GM12875 (cell line): ENCODE results near the gene ATP8A2.

Experiments
- H3K4me3 ChIP-seq: one replicate; pipeline ENCODE4 v1.5.1; 2011; ENCODE audit warnings: low read depth, low read length, control low read depth
- CTCF ChIP-seq: IDR thresholded peaks from 2 replicates; pipeline ENCODE4 v1.5.1; 2011; ENCODE audit warnings: low read depth, mild to moderate bottlenecking, control low read depth, inconsistent platforms, low read length, moderate library complexity, borderline replicate concordance; ENCODE audit not compliant: insufficient read depth

The ATP8A2 gene

DNA sequence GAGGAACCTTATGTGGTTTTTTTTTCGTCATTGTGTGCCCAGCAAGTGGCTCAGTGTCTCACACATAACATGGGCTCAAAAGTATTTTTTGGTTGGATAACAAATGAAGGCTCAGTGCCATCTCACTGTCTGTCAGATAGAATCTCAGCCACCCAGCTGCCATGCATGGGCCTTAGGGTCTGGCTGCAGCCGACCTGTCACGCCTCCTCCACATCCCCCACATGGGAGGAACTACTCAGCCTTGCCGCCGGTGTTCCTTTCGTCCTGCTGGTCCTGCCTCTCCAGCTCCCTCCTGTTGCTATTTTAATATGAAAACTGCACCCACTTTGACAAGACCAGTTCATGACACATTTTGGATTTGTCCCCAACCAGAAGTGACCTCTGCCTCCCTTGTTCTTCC, 558.9 kb downstream of the ATP8A2 start:
- H3K4me3 ChIP-seq: no peak overlapping the region
- no peak for TF ChIP-seq CTCF

GRCh38 chr13:25932365-25932764, 560.6 kb downstream of the ATP8A2 start:
- TF ChIP-seq CTCF: no peak

DNA sequence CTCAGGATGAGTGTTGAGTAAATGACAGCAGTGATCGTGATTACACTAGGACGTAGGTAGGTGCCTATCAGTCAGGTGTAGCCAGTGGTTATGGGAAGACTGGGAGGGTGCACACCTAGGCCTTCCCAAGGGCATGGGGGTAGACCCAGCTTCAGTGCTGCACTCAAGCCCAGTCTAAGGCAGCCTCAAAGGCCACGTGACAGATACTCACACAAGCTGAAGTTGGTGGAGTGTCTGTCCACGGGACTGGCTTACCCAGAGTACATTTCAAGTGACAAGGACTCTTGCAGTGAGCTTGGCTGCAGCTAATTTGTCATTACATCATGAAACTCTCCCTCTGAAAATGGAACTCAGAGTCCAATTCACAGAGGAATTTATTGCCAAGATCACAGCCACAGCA, 561.7 kb downstream of the ATP8A2 start:
- no peak overlapping the region for H3K4me3 ChIP-seq
- TF ChIP-seq CTCF: no peak

More at GRCh38 chr13:25932365-25932764, 560.6 kb downstream of the ATP8A2 start:
- no peak overlapping the region for H3K4me3 ChIP-seq

DNA sequence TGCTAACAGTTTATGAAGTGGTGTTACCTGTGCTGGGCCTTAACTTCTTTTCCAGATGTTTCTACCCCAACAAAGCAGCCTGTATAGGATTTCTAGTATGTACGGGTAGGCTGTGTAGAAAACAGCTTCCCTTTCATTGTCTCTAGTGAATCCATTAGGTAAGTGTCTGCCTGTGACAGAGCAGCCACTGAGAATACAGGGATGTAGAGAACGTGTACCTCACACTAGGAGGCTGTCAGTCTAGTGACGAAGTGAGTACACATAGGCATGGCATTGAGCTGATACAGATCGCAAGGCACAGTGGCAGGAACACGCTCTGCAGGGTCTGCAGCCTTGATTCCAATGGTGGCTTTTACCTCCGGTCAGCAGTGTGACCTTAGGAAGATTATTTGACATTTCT, 562.4 kb downstream of the ATP8A2 start:
- no peak for TF ChIP-seq CTCF
- H3K4me3 ChIP-seq: no peak overlapping the region

GRCh38 chr13:25939961-25940687, 568.4 kb downstream of the ATP8A2 start:
- H3K4me3 ChIP-seq: no peak overlapping the region
- TF ChIP-seq CTCF: no peak

- no peak for TF ChIP-seq CTCF
- H3K4me3 ChIP-seq: no peak overlapping the region
Measured at GRCh38 chr13:25943081-25943480, 571.3 kb downstream of the ATP8A2 start.

GRCh38 chr13:25943658-25944057, 571.9 kb downstream of the ATP8A2 start:
- no peak overlapping the region for H3K4me3 ChIP-seq
- TF ChIP-seq CTCF: no peak
